Astrocyte of the cerebellum (primary cell): ENCODE results near the gene PSD4.

Experiments used
- DNase-seq: peaks from one replicate; pipeline ENCODE4 v3.0.0-alpha.2; 2011; ENCODE audit warnings: low read depth
- H3K4me3 ChIP-seq: 2 replicates; pipeline ENCODE4 v1.5.1; 2011; ENCODE audit warnings: mild to moderate bottlenecking, low read depth, low read length, moderate library complexity
- CTCF ChIP-seq: IDR thresholded peaks from 2 replicates; pipeline ENCODE4 v1.5.1; 2012; ENCODE audit warnings: low read length, low read depth, moderate library complexity, mild to moderate bottlenecking; ENCODE audit errors: missing control alignments
- in situ Hi-C: cut with HindIII; loops from 2 replicates; pipeline ENCODE4 v1.10.0; 2017; ENCODE audit warnings: low sequenced_read_pairs

The PSD4 gene

GRCh38 chr2:113227698-113228097 is 53.9 kb downstream of the PSD4 start:
- TF ChIP-seq CTCF, result no peak
- in situ Hi-C loops, result no loop called here
- DNase-seq, result no peak
- H3K4me3 ChIP-seq, result no peak overlapping the region

GRCh38 chr2:113228351-113228750 is 54.6 kb downstream of the PSD4 start:
- TF ChIP-seq CTCF, result no peak

GRCh38 chr2:113228991-113229716 is 55.4 kb downstream of the PSD4 start:
- in situ Hi-C loops, result no loop called here
- DNase-seq, result no peak
- no peak for TF ChIP-seq CTCF
- H3K4me3 ChIP-seq, result no peak overlapping the region

More at GRCh38 chr2:113228351-113228750, 54.6 kb downstream of the PSD4 start:
- in situ Hi-C loops, result no loop called here
- no peak overlapping the region for H3K4me3 ChIP-seq
- no peak for DNase-seq

- DNase-seq, result no peak
- TF ChIP-seq CTCF, result no peak
- in situ Hi-C loops, result loop anchor here (5.0 kb wide), 2 partner anchors 43 to 72 kb away; no protein-coding TSS in a partner anchor
- H3K4me3 ChIP-seq, result no peak overlapping the region
Measured at GRCh38 chr2:113229795-113230194, 56.0 kb downstream of the PSD4 start.

GRCh38 chr2:113230531-113230930 is 56.8 kb downstream of the PSD4 start:
- DNase-seq, result no peak
- H3K4me3 ChIP-seq, result no peak overlapping the region
- no peak for TF ChIP-seq CTCF
- in situ Hi-C loops, result loop anchor here (5.0 kb wide), 2 partner anchors 42 to 73 kb away; no protein-coding TSS in a partner anchor

GRCh38 chr2:113231064-113231463 is 57.3 kb downstream of the PSD4 start:
- TF ChIP-seq CTCF, result no peak
- in situ Hi-C loops, result loop anchor here (5.0 kb wide), 2 partner anchors 41 to 74 kb away; no protein-coding TSS in a partner anchor
- DNase-seq, result no peak
- H3K4me3 ChIP-seq, result no peak overlapping the region
